Stimulated activated CD4-positive, alpha-beta T cell treated with anti-CD3 and anti-CD28 coated beads, TNF-alpha, amount 100 ng/mL, for 4 hours (primary cell): ENCODE results near the gene CDH4.

Experiments used
- DNase-seq, 3 experiments: peaks; one replicate each; pipeline ENCODE4 v3.0.0-alpha.2; 2020; ENCODE audit warnings: low read depth in 3 of 3

CDH4 gene

DNA sequence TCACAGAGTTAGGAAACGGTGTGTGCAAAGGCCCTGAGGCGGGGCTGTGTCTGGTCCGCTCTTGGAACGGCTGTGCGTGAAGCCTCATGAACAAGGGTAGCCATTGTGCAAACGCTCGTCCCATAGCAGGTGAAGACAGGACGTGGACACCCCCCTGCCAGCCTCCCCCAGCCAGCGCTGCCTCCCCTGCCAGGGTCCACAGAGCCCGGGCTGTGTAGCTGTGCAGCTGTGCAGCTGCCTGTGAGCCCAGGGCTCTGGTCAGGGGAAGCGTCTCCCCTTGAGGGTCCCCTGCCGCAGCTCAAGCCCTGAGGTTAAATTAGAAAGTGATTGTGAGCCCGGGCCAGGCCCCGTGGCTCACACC is 674.2 kb downstream of the CDH4 start:
- no peak for DNase-seq

DNA sequence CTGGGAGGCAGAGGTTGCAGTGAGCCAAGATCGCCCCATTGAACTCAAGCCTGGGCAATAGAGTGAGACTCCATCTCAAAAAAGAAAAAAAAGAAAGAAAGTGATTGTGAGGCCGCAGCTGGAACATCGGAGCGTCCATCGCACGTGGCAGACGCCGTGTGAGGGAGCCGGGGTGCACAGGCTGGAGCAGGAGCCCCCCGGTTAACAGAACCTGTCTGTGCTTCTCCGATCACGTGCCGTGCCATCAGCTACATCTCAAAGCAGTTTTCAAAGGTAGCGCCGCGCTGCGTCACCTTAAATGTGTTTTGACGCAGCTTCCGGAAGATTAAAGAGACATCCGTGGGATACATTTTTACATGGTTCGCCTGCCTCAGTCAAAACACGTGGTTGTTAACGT is 674.7 kb downstream of the CDH4 start:
- DNase-seq: no peak

DNA sequence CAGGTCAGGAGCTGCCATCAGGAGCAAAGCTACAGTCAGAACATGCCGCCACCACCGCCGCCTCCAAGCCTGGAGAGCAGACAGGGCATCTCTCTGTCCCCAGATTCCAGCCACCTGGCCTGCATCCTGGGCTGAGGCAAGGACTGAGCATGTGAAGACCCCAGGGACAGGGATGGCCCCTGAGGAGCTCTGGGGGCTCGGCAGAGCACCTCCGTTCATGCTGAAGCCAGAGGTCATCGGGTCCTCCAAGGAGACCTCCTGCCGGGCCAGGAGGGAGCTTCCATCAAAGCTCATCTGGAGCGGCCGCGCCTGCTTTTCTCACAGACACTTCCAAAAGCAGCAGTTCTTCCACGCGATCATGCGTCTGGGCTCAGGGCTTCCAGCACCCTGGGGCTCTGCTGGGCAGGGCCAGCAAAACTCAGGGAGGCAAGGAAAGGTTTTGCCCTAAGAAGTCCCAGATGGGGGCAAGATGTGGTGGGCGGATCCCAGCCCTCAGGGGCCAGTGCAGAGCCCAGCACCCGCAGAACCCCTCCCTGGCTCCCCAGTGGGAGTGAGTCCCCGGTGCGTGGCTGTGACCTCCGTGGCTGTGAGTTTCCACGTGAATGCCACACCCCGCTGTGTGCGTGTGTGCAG is 675.2 kb downstream of the CDH4 start:
- DNase-seq: no peak

DNA sequence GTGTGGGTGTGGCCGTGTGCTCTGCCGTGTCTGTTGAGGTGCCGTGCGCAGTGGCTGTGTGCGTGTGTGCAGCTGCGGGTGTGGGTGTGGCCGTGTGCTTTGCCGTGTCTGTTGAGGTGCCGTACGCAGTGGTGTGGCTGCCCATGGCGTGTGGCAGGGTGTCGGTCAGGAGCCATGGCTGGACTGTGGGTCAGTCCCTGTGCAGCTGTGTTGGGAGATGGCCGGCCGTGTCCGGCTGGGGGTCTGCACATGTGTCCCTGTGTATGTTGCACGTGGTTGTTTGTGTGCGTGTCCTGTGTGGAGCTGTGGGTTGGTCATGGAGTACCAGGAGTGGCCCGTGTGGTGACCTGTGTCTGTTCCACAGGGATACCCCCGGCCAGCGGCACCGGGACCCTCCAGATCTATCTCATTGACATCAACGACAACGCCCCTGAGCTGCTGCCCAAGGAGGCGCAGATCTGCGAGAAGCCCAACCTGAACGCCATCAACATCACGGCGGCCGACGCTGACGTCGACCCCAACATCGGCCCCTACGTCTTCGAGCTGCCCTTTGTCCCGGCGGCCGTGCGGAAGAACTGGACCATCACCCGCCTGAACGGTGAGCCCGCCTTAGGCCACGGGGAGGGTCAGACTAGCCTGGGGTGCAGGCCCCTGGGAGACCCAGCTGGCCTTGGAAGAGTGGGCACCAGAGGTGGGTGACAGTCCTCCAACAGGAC is 675.9 kb downstream of the CDH4 start:
- no peak for DNase-seq

DNA sequence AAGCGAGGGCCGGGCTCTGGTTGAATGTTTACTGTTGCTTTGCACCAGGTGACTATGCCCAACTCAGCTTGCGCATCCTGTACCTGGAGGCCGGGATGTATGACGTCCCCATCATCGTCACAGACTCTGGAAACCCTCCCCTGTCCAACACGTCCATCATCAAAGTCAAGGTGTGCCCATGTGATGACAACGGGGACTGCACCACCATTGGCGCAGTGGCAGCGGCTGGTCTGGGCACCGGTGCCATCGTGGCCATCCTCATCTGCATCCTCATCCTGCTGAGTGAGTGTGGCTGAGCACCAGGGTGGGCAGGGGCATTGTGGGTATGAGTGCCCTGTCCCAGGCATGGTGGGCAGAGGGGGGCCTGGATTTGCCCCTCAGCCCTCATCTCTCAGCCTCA is 677.5 kb downstream of the CDH4 start:
- no peak for DNase-seq

DNA sequence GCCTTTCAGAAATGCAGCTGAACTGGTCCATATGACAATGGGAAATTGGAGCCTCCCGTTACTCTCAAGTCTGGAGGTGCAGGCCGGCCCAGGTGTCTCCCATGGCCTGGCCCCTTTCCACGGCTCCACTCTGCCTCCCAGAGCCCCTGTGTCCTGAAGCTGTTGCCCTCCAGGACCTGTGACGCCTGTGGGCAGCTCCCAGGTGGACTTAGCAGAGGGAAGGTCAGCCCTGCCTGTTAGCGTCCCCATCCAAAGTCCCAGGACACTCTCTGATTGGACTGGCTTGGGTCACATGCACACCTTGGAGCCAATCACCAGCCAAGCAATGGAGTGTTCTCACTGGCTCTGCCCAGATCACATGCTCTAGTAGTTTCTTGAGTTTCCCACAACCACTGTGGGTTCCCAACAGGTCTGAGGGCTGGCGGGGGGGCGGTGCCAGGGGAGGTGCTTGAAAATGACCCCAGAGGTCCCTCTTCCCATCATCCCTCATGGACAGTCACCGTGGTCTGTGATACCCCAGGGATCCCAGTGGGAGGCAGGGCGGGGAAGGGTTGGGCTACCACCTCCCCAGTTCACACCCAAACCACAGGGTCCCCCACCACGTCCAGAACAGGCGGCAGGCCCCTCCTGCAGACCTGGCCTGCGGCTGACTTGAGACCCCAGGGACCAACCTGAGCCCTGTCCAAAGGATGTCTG is 678.1 kb downstream of the CDH4 start:
- no peak for DNase-seq

DNA sequence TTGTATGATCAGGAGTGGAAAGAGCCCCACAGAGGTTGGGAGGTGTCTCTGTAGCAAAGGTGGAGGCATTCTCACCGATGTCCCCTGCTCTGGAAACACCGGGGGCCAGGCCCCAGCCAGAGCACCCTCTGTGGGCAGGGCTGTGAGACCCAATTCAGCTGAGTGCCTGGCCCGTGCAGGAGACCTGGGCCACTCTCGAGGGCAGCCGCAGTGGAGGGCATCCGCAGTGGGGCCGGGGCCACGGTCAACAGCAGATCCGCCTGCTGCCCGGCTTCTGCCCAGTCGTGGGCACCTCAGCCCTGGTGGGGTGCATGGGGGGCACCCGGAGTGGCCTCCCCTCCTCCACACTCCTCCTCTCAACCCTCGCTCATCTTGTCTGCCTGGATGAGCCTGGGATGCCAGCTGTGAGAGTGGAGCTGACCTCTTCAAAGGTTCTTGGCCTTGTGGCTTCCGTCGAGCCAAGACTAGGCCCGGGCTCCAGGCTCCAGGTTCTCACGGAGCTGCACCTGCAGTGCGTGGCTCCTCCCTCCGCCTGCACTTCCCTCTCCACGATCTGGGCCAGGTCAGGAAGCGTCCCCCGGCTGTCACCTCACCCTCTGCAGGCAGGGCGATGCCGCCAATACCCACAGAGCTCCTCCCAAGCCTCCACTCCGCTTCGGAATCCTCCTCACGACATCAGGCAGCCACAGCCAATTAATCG is 678.9 kb downstream of the CDH4 start:
- DNase-seq: no peak

DNA sequence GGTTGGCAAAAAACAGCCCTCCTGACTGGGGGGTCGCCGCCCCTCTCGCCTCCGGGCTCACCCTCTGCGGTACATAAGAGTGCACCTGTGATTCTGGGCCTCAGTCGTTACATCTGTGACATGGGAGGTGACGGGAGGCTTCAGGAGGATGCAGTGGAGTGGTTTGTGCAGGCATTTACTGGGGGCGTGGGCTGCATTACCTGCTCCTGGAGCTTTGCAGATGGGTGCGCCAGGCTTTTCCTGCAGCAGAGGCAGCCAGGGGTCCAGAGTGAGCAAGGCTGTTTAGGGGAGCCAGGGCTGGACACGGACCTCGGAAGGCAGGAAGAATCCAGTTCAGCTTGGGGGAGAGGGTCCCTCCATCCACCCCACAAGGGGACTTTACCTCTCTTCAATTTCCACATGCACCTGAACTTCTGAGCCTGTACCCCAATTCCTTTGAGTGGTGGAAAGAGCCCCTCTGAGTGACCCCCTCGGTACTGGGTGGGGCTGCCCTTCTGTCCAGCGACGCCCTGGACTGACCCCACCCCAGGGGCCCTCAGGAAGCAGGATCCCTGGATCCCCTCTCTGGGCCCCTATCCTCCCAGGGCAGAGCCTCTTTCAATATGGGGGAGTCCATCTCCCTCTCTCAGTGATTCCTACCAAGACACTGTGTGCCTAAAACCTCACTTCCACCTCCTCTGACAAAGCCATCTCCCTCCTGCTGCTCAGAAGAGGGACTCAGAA is 679.6 kb downstream of the CDH4 start:
- no peak for DNase-seq

DNA sequence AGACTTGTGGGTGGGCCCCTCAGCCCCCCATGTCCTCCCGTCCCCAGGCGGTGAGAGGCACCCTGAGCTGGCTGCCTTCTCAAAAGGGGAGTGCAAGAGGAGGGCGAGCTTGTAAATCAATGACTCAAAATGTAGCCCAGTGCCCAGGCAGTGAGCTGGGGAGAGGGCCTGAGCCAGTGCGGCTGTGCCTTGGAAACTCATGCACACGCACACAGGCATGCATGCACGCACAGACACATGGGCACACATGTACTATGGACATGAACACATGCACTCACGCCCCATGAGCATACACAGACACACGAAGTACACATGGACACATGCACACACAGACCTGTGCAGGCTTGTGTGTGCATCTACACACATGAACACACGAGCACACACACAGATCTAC is 680.1 kb downstream of the CDH4 start:
- DNase-seq: no peak

DNA sequence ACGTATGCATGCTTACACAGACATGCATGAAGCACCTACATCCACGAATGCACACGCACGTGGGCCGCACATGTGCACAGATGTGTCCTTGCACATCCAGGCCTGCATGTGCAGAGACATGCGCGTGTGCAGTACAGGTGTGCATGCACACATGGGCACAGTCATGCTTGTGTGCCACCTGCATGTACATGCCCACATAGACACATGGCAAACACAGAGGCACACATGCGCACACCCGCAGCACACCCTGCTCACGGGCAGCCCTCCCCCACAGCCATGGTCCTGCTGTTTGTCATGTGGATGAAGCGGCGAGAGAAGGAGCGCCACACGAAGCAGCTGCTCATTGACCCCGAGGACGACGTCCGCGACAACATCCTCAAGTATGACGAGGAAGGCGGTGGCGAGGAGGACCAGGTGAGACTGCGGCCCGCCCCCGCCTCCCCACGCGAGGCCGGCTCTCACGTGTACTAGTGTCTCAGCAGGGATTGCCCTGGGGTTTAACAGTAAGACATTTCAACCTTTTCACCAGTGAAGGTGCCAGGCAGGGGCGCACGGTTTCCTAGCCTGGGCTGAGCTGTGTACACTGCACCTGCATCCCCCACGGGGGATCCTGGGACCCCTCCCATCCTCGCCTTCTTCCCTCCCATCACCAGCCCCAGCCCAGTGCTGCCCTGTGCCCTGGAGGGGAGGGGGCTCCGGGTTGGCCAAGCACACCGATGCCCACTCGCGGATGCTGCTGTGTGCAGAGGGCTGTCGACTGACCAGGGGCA is 680.8 kb downstream of the CDH4 start:
- no peak for DNase-seq

DNA sequence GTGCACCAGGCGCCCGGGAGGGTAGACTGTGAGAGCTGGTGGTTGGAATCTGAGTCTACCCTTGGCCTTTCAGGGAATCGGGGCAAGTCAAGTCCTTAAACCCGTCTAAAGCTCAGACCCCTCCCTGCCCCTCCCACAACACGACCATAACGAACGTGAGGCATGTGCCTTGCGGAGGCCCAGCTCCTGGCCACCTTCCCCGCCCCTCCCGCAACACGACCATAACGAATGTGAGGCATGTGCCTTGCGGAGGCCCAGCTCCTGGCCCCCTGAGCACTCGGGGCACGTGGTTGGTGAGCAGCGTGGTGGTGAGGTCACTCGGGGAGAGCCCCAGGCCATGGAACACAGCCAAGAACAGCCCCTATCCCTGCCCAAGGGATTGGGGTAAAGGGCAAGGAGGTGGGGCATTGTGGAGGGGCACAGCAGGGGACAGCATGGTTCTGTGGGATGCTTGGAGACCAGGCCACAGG is 681.5 kb downstream of the CDH4 start:
- DNase-seq: no peak

DNA sequence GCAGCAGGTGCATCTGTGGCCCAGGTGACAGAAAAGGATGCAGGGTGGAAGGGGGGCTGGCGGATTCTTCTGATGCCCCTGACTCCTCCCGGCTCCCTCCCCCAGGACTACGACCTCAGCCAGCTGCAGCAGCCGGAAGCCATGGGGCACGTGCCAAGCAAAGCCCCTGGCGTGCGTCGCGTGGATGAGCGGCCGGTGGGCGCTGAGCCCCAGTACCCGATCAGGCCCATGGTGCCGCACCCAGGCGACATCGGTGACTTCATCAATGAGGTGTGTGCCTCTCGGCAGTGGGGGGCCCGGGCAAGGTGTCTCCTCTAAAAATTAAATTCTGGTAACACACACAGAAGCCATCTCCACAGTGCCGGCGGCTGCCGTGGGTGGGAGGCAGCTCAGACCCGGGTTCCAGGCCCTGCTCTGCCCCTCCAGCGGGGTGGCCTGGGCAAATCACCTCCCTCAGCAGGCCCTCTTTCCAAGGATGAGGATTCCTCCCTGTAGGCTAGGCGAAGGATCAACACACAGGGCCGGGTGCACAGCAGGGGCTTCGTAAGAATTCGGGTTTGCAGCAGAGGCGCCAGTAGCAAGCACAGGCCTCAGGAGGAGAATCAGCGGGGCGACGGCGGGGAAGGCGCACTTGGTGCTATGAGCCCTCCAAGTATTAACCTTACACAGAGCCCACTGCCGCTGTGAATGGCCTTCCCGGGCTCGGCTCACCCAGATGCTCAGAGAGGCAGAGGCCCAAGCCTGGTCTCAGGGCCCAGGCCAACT is 682.1 kb downstream of the CDH4 start:
- no peak for DNase-seq

DNA sequence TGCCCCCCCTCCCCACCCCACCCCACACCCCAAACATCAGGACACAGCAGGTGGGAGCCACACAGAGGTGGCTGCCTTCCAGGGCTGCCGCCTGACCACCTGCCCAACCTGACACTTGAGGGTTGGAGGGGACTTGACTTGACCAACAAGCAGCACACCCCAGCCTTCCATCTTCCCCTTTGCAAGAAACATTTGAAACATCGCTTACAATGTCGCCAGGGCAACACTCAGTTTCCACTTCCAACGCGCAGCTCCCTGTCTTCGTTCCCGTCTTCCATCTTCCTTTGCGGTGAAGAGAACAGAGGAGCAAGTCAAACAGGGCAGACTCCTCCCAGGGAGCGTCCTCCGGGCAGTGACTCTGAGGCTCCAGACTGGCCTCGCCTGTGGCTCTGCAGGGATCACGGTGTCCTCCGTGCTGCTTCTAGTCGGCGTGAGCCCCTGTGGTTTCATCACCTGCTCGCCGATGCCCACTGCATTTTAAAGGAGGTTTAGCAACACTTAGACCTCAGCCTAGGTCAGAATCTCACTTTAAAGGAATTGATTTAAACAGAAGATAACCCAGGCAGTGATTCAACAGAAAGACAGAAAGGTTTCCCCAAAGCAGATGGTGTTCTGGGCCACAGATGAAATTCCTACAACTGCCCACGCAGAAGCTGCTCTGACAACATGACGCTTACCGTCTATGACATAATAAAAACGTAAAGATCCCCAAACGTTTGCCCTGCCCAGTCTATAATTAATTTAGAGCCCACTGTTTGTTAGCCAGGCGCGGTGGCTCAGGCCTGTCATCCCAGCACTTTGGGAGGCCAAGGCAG is 682.9 kb downstream of the CDH4 start:
- no peak for DNase-seq

DNA sequence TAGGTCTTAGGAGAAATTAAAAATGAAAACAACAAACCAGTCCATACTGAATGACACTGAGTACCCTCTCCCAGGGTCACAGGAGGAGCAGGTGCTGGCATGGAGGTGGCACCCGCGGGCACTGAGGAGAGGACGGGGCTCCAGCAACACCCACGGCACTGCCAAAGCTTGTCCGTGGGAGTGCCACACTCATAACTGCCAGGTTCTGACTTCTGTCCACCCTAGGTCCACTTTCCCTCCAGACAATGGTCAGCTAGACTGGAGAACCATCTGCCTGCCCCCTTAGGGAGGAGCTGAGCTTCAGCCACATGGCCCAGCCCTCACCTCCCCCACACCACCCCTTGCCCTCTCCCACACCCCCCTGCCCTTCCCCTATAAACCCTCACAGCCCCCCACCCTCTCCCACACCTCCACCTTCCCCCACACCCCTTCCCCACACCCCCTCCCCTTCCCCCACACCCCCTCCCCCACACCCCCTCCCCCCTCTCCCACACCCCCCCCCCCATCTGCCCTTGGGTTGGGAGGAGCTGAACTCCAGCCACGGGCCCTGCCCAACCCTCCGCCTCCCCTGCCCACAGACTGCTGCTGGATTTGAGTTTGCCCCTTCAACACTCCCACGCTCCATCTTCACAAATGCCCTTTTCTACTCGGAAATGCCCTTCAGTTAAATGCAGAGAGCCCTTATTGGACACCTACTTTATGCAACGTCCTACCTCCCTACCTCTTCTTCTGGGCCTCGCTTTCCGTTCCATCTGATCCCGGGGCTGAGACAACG is 684.1 kb downstream of the CDH4 start:
- no peak for DNase-seq

DNA sequence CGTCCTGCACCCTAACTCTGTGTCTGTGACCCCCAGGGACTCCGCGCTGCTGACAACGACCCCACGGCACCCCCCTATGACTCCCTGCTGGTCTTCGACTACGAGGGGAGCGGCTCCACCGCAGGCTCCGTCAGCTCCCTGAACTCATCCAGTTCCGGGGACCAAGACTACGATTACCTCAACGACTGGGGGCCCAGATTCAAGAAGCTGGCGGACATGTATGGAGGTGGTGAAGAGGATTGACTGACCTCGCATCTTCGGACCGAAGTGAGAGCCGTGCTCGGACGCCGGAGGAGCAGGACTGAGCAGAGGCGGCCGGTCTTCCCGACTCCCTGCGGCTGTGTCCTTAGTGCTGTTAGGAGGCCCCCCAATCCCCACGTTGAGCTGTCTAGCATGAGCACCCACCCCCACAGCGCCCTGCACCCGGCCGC is 684.7 kb downstream of the CDH4 start:
- no peak for DNase-seq

DNA sequence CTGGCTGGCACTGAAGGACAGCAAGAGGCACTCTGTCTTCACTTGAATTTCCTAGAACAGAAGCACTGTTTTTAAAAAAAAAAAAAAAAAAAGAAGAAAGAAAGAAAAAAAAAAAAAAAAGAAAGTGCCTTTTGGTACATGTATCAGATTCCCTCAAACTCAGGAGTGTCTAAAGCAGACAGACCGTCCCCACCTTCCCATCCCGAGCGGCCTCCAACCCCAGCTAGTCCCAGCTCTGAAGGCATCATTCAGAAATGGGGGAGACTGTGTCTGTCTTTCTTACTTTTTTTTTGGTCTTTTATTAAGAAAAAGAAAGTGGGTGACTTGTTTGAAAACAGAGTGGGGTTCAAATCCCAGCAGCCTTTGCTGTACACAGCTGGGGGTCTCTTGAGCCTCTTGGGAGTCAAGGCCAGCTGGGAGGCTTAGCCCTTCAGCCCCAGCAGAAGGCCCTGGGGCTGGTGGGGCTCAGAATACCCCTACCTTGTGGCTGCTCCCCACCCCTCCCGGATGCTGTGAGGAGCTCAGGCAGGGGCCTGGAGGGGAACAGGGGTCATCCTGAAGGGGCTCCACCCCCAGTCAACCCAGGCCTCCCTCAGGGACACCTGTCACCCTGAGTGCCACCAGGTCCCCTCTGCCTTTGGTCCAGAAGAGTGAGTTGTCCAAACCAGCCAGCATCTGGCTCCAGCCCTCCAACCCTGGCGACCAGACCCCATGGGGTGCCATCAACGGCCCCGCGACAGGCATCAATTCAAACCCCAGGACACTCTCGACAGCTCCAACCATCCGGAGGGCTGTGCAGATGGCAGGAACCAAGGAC is 685.3 kb downstream of the CDH4 start:
- no peak for DNase-seq

DNA sequence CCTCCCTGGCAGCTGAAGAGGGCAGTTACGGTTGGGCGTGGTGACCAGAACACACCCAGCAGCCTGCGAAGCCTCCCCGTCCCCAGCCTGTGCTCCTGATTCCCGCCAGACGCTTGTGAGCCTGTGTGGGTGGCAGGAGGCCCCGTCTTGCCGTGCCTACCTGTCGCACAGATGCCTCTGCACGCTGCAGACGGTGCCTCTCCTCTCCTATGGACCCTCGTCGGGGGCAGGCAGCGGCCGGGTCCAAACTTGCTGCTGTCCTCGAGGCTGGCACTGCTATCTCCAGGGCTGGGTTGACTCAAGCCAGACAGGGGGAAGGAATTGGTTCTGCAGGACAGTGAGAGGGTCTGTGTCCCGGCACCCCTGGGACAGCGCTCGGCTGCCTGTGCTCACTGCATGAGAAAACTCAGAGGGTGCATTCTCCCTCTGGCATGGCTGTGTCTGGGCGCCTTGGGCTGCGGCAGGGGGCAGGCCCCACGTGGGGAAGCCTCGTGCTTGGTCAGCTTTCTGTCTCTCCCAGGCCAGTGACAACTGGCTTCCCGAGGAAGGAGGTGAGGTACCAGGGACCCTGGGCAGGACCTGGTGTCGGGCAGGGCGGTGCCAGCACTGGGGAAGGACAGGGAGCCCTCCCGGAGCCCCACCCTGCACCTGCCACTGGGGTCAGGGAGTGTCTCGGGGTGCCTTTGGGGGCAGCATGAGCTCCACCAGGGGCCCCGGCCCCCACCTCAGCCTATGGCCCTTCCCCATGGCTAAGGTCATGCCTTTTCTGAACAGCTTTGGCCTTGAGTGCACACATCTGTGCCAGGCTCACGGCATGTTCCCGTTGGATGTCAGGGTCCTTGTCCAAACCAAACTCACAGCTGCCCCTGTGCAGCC is 686.1 kb downstream of the CDH4 start:
- no peak for DNase-seq
